GM12801 (cell line): ENCODE results near the gene HNRNPUL1.

ENCODE experiments used
- CTCF ChIP-seq: IDR thresholded peaks from one replicate; pipeline ENCODE4 v1.5.1; 2011; ENCODE audit warnings: control low read depth; ENCODE audit not compliant: insufficient read length; ENCODE audit errors: extremely low read depth

The HNRNPUL1 gene

DNA sequence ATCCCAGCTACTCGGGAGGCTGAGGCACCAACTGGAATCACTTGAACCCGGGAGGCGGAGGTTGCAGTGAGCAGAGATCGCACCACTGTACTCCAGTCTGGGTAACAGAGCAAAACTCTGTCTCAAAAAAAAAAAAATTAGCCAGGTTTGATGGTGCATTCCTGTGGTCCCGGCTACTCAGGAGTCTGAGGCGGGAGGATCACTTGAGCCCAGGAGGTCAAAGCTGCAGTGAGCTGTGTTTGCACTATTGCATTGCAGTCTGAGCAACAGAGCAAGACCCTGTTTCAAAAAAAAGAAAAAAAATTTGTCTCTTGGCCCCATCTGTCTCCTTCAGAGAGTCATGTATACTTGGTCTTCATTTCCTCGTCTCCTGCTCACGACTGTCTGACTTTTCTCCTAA, 47.4 kb downstream of the HNRNPUL1 start:
- TF ChIP-seq CTCF: no peak

DNA sequence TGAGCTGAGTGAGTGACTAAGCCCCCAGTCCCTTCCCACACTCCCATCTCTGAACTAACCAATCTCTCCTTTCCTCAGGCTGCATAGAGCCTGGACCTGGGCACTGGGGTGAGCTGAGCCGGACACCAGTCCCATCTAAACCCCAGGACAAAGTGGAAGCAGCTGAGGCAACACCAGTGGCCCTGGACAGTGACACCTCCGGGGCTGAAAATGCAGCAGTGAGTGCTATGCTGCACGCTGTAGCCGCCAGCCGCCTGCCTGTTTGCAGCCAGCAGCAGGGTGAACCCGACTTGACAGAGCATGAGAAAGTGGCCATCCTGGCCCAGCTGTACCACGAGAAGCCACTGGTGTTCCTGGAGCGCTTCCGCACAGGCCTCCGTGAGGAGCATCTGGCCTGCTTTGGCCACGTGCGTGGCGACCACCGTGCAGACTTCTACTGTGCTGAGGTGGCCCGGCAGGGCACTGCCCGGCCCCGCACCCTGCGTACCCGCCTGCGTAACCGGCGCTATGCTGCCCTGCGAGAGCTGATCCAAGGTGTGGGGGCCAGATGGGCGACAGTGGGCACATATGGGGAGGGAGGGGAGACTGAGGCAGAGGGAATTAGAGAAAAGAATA, 52.2 kb downstream of the HNRNPUL1 start:
- TF ChIP-seq CTCF: no peak

DNA sequence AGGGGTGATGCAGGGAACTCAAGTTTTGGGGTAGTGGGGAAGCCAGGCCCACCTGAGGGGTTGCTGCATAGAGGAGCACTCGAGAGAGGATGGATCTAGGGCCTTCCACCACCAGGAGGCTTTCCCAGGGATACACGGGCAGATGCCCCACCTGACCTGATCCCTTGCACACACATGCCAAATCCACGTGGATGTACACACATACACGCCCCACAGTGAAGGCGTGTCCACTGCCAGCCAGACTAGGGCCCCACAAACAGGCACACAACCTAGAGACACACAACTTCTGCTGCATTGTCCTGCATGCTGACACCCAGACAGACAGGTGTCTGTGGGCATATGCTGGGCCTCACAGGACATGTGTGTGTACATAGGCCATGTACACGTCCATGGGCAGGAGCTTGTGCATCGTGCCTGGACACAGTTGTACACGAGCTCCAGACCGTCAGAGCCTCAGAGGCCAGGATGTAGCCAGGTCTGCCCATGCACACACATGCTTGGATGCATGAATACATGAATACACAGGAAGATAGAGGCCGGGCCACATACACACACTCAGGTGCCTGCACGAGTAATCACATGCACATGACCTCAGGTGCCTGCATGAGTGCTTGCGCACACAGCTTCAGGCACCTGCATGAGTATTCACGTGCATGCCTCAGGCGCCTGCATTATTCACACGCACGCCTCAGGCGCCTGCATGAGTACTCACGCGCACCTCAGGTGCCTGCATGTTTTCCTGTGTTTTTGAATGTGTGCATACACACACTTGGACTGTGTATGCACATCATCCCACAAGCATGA, 54.7 kb downstream of the HNRNPUL1 start:
- no peak for TF ChIP-seq CTCF

GRCh38 chr19:41319500-41320184, 55.5 kb downstream of the HNRNPUL1 start:
- no peak for TF ChIP-seq CTCF

DNA sequence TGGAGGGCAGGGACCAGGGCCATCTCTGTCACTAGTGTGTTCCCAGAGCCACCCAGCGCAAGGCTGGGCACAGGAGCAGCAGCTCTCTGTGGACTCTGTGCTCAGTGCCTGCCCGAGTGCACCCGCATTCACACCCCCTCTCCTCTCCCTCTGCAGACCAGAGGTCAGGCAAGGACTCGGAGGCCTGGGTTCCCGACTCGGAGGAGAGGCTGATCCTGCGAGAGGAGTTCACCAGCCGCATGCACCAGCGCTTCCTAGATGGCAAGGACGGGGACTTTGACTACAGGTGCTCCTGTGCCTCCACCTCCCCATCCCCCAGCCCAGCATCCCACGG, 56.0 kb downstream of the HNRNPUL1 start:
- TF ChIP-seq CTCF: no peak

- TF ChIP-seq CTCF: no peak
These were observed 56.4 kb downstream of the HNRNPUL1 start for GRCh38 chr19:41320568-41320967.

- TF ChIP-seq CTCF: no peak
These were observed 57.0 kb downstream of the HNRNPUL1 start for GRCh38 chr19:41321204-41321599.
